OCI-LY7 (cell line): ENCODE results near the gene DENND1B. TPM values are rescaled to one million over a fixed set of nuclear protein-coding genes. Genes with fewer than 3 reads are reported as not detected.
A peak's percentile ranks its signal among the peaks of the same experiment; 100 is the strongest.

Experiments used
- BruUV-seq: library from RNA; stranded (reverse); fragments of 400-500 nt; replicated peaks from 2 replicates; lab custom pipeline; 2021; lab: Mats Ljungman, UMichigan
- CTCF ChIA-PET: fragments of 300-600 bp; sonication (Branson Sonifier 250); formaldehyde crosslinking; loops from one replicate; lab custom pipeline; 2022; ENCODE audit warnings: antibody characterized with exemption; ENCODE audit not compliant: unreplicated experiment; lab: Charles Lee
- POLR2A ChIA-PET: fragments of 300-600 bp; sonication (Branson Sonifier 250); formaldehyde crosslinking; loops from one replicate; lab custom pipeline; 2022; ENCODE audit warnings: antibody characterized with exemption; lab: Charles Lee
- DNase-seq: peaks from one replicate; pipeline ENCODE4 v3.0.0-alpha.2; 2015; ENCODE audit warnings: low spot score
- H2AFZ ChIP-seq: fragments of 200-600 bp; sonication (generic), shearing (Covaris generic); 2 replicates; pipeline ENCODE4 v1.6.1; 2014; ENCODE audit warnings: mild to moderate bottlenecking, antibody characterized with exemption, low read length, moderate library complexity
- H3K27ac ChIP-seq: fragments of 200-600 bp; sonication (generic); 2 replicates; pipeline ENCODE4 v1.5.1; 2014; ENCODE audit warnings: mixed run types, low read depth, mild to moderate bottlenecking, moderate library complexity, low read length, inconsistent platforms; ENCODE audit not compliant: poor library complexity, severe bottlenecking
- H3K36me3 ChIP-seq: fragments of 200-600 bp; sonication (generic); 2 replicates; pipeline ENCODE4 v1.6.1; 2014; ENCODE audit warnings: mild to moderate bottlenecking, antibody characterized with exemption, low read length, moderate library complexity, mixed read lengths; ENCODE audit not compliant: insufficient read depth
- H3K4me1 ChIP-seq: fragments of 200-600 bp; sonication (generic); 2 replicates; pipeline ENCODE4 v1.5.1; 2014; ENCODE audit warnings: mild to moderate bottlenecking, low read length; ENCODE audit not compliant: insufficient read depth, poor library complexity, severe bottlenecking
- H3K4me2 ChIP-seq: fragments of 200-600 bp; sonication (generic); 2 replicates; pipeline ENCODE4 v1.6.1; 2014; ENCODE audit warnings: mild to moderate bottlenecking, low read length
- H3K4me3 ChIP-seq: fragments of 200-600 bp; sonication (generic); 2 replicates; pipeline ENCODE4 v1.5.1; 2014; ENCODE audit warnings: mild to moderate bottlenecking, low read depth, low read length; ENCODE audit not compliant: poor library complexity, severe bottlenecking
- H3K79me2 ChIP-seq: fragments of 200-600 bp; sonication (generic); 2 replicates; pipeline ENCODE4 v1.6.1; 2016; ENCODE audit warnings: low read depth, mild to moderate bottlenecking, low read length, moderate library complexity, mixed read lengths; ENCODE audit not compliant: insufficient read depth
- H3K9me2 ChIP-seq: fragments of 200-600 bp; sonication (generic); 2 replicates; pipeline ENCODE4 v1.6.1; 2016; ENCODE audit warnings: mild to moderate bottlenecking, low read length, mixed read lengths; ENCODE audit not compliant: insufficient read depth
- H3K9me3 ChIP-seq: fragments of 200-600 bp; sonication (generic); 2 replicates; pipeline ENCODE4 v1.6.1; 2014; ENCODE audit warnings: mild to moderate bottlenecking, mixed run types, low read length, mixed read lengths
- H4K20me1 ChIP-seq: fragments of 200-600 bp; sonication (generic); 2 replicates; pipeline ENCODE4 v1.6.1; 2014; ENCODE audit warnings: mild to moderate bottlenecking, antibody characterized with exemption, low read length, moderate library complexity, mixed read lengths; ENCODE audit not compliant: insufficient read depth
- EZH2phosphoT487 ChIP-seq: fragments of 200-600 bp; sonication (generic); IDR thresholded peaks from 2 replicates; pipeline ENCODE4 v1.6.1; 2018; ENCODE audit warnings: low read depth, borderline replicate concordance, mild to moderate bottlenecking, mixed run types, antibody characterized with exemption, low read length, moderate library complexity, mixed read lengths
- intact Hi-C: fragments of 100-400 bp; cut with micrococcal nuclease; formaldehyde crosslinking; loops from one replicate; pipeline ENCODE4 v1.10.0; 2022; ENCODE audit not compliant: unreplicated experiment
- total RNA-seq, 2 experiments: library from RNA; depleted of rRNA in 1 of 2; stranded (reverse); fragments of >200 nt in 1 of 2; shearing (Covaris generic) in 1 of 2; gene quantifications; 2 replicates each; pipeline ENCODE4 v1.2.3, GENCODE V29; 2014 to 2022
- TF ChIP-seq, protein P1 (sequence below): fragments of 200-600 bp; sonication (generic); conservative IDR thresholded peaks from 2 replicates; pipeline ENCODE4 v1.5.1; 2014; ENCODE audit warnings: mild to moderate bottlenecking, antibody characterized with exemption, low read length, moderate library complexity, mixed read lengths

DENND1B gene
- total RNA-seq, 2 experiments from 2014 or later = 17.4 to 43.0 TPM

DNA sequence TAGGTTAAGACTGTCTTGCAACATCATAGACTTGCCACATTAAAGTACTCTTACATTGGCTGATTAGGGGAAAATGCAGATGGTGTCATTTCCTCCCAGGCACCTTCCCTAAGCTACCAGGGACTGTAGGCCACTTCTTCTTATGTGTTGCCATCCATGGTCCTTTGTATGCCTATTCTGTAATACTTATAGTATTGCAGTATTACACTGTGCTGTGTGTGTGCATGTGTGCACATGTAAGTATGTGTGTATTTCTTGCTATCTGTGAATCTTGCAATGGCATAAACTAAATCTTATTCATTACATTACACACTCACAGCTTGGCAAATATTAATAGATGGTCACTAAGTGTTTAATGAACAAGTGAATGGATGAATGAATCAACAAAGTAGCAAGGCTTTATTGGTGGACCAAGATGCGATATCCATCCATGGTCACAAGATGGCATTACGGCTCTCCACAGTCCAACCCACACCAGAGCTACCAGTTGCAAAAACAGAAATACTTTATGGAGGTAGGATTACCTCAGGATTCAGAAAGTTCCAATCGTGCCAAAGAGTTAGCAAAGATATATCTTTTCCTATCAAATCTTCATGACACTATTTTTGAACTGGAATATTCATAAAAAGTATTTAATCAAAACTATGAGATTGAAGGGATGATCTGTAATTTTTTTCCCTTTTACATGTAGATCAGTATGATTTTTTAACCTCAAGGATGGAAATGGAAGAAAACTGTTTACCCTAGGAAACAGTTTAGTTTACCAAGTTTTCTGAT lies 160.2 kb downstream of the DENND1B start:
- no peaks in the 10 kb centered on the region for H3K9me3 ChIP-seq
- TF ChIP-seq, protein P1, sequence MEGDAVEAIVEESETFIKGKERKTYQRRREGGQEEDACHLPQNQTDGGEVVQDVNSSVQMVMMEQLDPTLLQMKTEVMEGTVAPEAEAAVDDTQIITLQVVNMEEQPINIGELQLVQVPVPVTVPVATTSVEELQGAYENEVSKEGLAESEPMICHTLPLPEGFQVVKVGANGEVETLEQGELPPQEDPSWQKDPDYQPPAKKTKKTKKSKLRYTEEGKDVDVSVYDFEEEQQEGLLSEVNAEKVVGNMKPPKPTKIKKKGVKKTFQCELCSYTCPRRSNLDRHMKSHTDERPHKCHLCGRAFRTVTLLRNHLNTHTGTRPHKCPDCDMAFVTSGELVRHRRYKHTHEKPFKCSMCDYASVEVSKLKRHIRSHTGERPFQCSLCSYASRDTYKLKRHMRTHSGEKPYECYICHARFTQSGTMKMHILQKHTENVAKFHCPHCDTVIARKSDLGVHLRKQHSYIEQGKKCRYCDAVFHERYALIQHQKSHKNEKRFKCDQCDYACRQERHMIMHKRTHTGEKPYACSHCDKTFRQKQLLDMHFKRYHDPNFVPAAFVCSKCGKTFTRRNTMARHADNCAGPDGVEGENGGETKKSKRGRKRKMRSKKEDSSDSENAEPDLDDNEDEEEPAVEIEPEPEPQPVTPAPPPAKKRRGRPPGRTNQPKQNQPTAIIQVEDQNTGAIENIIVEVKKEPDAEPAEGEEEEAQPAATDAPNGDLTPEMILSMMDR = peak; percentile 92
- TF ChIP-seq EZH2phosphoT487 = no peak
- no peak overlapping the region for H2AFZ ChIP-seq
- H3K36me3 ChIP-seq = no peaks in the 10 kb centered on the region
- peaks cover 10% of the 10 kb centered on the region for H3K4me1 ChIP-seq
- POLR2A ChIA-PET = interaction anchor here (0.7 to 1.0 kb wide), 6 partner anchors 25 to 1075 kb away, joined by 3 read pairs; partner anchors contain the start of gene C1orf53
- CTCF ChIA-PET = interaction anchor here (0.6 to 1.7 kb wide), 2 partner anchors 192 to 254 kb away, joined by 3 to 6 read pairs; no protein-coding TSS in a partner anchor
- H3K27ac ChIP-seq = no peak overlapping the region
- no peaks in the 10 kb centered on the region for H3K79me2 ChIP-seq
- peak; percentile 53 for DNase-seq
- no TSS peak for BruUV-seq
- H4K20me1 ChIP-seq = no peaks in the 10 kb centered on the region
- intact Hi-C loops = loop anchor here (1.0 to 5.0 kb wide), 4 partner anchors 98 to 309 kb away; partner anchors contain the start of gene DENND1B
- no peak overlapping the region for H3K4me2 ChIP-seq
- no peak overlapping the region for H3K4me3 ChIP-seq
- H3K9me2 ChIP-seq = no peaks in the 10 kb centered on the region

DNA sequence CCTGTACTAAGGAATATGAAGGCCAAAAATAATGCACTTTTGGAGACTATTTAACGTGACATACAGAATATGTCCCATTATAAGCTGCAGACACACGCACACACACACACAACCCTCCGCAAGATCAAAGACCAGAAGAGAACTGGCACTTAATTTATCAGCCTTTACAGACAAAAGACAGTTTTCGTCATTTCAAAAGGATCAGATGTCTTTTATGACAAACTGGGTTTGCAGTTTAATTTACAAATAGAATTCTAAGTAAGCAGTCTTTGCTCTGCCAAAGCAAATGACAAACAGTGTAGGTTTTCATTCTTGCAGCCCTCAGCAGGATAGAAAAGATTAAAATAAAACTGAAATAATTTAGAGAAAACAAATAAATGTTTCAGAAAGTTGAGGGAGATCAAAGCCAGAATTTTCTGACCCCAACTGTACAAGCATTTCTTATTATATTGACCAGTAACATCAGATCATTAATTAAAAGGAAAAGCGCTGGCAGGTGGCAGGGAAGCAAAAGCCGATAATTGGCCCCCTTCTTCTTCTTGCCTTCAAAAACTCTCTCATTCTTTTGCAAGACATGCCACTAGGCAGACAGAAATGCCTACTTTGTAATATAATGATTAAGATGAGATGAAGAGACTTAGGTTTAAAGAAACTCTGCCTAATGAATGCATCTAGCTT lies 169.0 kb downstream of the DENND1B start:
- TF ChIP-seq EZH2phosphoT487 = no peak
- TF ChIP-seq, protein P1 = no peak
- intact Hi-C loops = no loop called here
- ChIA-PET CTCF (no interaction called here), POLR2A (interaction anchor here (0.5 to 0.6 kb wide), 2 partner anchors 263 to 300 kb away, joined by 3 to 5 read pairs; no protein-coding TSS in a partner anchor)
- H3K79me2 ChIP-seq = no peaks in the 10 kb centered on the region
- H3K36me3 ChIP-seq = no peaks in the 10 kb centered on the region
- H3K9me2 ChIP-seq = no peaks in the 10 kb centered on the region
- H4K20me1 ChIP-seq = no peaks in the 10 kb centered on the region
- no peak overlapping the region for H2AFZ ChIP-seq
- H3K9me3 ChIP-seq = no peaks in the 10 kb centered on the region
- no peak for DNase-seq
- H3K4me3 ChIP-seq = no peak overlapping the region
- BruUV-seq = no TSS peak
- H3K4me2 ChIP-seq = no peak overlapping the region
- H3K27ac ChIP-seq = no peak overlapping the region
- H3K4me1 ChIP-seq = no peaks in the 10 kb centered on the region
